Endothelial cell of umbilical vein (primary cell): ENCODE results near the gene TPCN2. TPM values are rescaled to one million over a fixed set of nuclear protein-coding genes. Genes with fewer than 3 reads are reported as not detected.

Experiments used
- BruUV-seq: library from RNA; stranded (reverse); fragments of 400-500 nt; replicated peaks from 2 replicates; lab custom pipeline; 2021; lab: Mats Ljungman, UMichigan
- CTCF ChIA-PET: fragments of 300-600, 350-600 bp; sonication (Branson Sonifier 250); formaldehyde crosslinking; loops from one replicate; lab custom pipeline; 2021; ENCODE audit warnings: antibody characterized with exemption, inconsistent platforms; lab: Charles Lee
- POLR2A ChIA-PET: fragments of 300-600, 350-600 bp; sonication (Branson Sonifier 250); formaldehyde crosslinking; loops from one replicate; lab custom pipeline; 2021; ENCODE audit warnings: antibody characterized with exemption, inconsistent platforms; lab: Charles Lee
- DNase-seq: peaks from one replicate; pipeline ENCODE4 v3.0.0-alpha.2; 2011; ENCODE audit warnings: low read depth, low spot score
- FAIRE-seq: peaks from 2 replicates; lab custom pipeline; 2011; peaks lifted over from hg19 to GRCh38; lab: Jason Lieb, UNC
- H2AFZ ChIP-seq: 2 replicates; pipeline ENCODE4 v1.6.0; 2012; ENCODE audit warnings: low read depth, low read length, control low read depth, inconsistent platforms
- H3K27ac ChIP-seq: 2 replicates; pipeline ENCODE4 v1.5.1; 2011; ENCODE audit warnings: low read depth, mild to moderate bottlenecking, control low read depth, low read length, moderate library complexity; ENCODE audit not compliant: insufficient read depth
- H3K27me3 ChIP-seq, 2 experiments: 2 replicates each; pipeline versions ENCODE4 v1.6.0 to v1.6.1; 2011; ENCODE audit warnings: low read length in 2 of 2, mixed read lengths in 1 of 2; ENCODE audit not compliant: control insufficient read depth in 2 of 2, insufficient read depth in 2 of 2
- H3K36me3 ChIP-seq, 2 experiments: 2 replicates in 1 of 2; 3 replicates in 1 of 2; pipeline ENCODE4 v1.5.1; 2011; ENCODE audit warnings: low read length in 2 of 2, mild to moderate bottlenecking in 1 of 2, moderate library complexity in 1 of 2; ENCODE audit not compliant: control insufficient read depth in 2 of 2, insufficient read depth in 2 of 2; ENCODE audit errors: extremely low read depth in 1 of 2
- H3K4me1 ChIP-seq: 3 replicates; pipeline ENCODE4 v1.5.1; 2011; ENCODE audit warnings: mild to moderate bottlenecking, low read length; ENCODE audit not compliant: control insufficient read depth, insufficient read depth; ENCODE audit errors: extremely low read depth
- H3K4me2 ChIP-seq: 2 replicates; pipeline ENCODE4 v1.6.1; 2011; ENCODE audit warnings: low read length, control low read depth, mixed read lengths; ENCODE audit not compliant: insufficient read depth
- H3K4me3 ChIP-seq, 3 experiments: fragments of 200-600 bp in 1 of 3; sonication (generic), shearing (Covaris generic) in 1 of 3; replicated peaks in 1 of 3; 2 replicates each; pipeline ENCODE4 v1.5.1; 2011 to 2016; ENCODE audit warnings: control low read depth in 3 of 3, low read length in 3 of 3, mild to moderate bottlenecking in 2 of 3, inconsistent platforms in 1 of 3, low read depth in 1 of 3, moderate library complexity in 1 of 3; ENCODE audit not compliant: insufficient read depth in 1 of 3
- H3K79me2 ChIP-seq: 2 replicates; pipeline ENCODE4 v1.6.0; 2012; ENCODE audit warnings: low read length, inconsistent platforms; ENCODE audit not compliant: control insufficient read depth, insufficient read depth
- H3K9ac ChIP-seq: replicated peaks from 2 replicates; pipeline ENCODE3; 2011; ENCODE audit warnings: low read length, control low read depth; ENCODE audit not compliant: insufficient read depth; ENCODE audit errors: extremely low read depth
- H3K9me1 ChIP-seq: replicated peaks from 3 replicates; pipeline ENCODE4 v1.6.0; 2011; ENCODE audit warnings: mild to moderate bottlenecking, low read length; ENCODE audit not compliant: control insufficient read depth, insufficient read depth; ENCODE audit errors: extremely low read depth
- H3K9me3 ChIP-seq: replicated peaks from 2 replicates; pipeline ENCODE4 v1.5.1; 2012; ENCODE audit warnings: low read length, inconsistent platforms; ENCODE audit not compliant: control insufficient read depth, insufficient read depth
- H4K20me1 ChIP-seq: replicated peaks from 2 replicates; pipeline ENCODE3; 2011; ENCODE audit warnings: mild to moderate bottlenecking, low read length; ENCODE audit not compliant: control insufficient read depth, insufficient read depth; ENCODE audit errors: extremely low read depth
- EZH2 ChIP-seq: IDR thresholded peaks from 2 replicates; pipeline ENCODE4 v1.6.1; 2012; ENCODE audit warnings: borderline replicate concordance, low read depth, mild to moderate bottlenecking, moderate library complexity, low read length, inconsistent platforms; ENCODE audit not compliant: severe bottlenecking
- FOS ChIP-seq: IDR thresholded peaks from 2 replicates; pipeline ENCODE4 v1.6.1; 2011; ENCODE audit warnings: mild to moderate bottlenecking, low read length, moderate library complexity, borderline replicate concordance; ENCODE audit not compliant: insufficient read depth
- GATA2 ChIP-seq: IDR thresholded peaks from 2 replicates; pipeline ENCODE4 v1.7.0; 2011; ENCODE audit warnings: low read depth, mild to moderate bottlenecking, moderate library complexity, mixed read lengths, low read length; ENCODE audit not compliant: insufficient read length, insufficient read depth
- JUN ChIP-seq: IDR thresholded peaks from 2 replicates; pipeline ENCODE4 v1.6.1; 2011; ENCODE audit warnings: borderline replicate concordance, low read depth; ENCODE audit not compliant: insufficient read length, insufficient read depth
- MYC ChIP-seq: IDR thresholded peaks from one replicate; pipeline ENCODE4 v1.6.1; 2011; ENCODE audit warnings: mild to moderate bottlenecking, low read depth, low read length
- POLR2A ChIP-seq: IDR thresholded peaks from 2 replicates; pipeline ENCODE4 v1.6.1; 2012; ENCODE audit warnings: low read depth, mild to moderate bottlenecking, control low read depth, low read length
- POLR2AphosphoS5 ChIP-seq: IDR thresholded peaks from 2 replicates; pipeline ENCODE4 v1.6.1; 2012; ENCODE audit warnings: low read depth, mild to moderate bottlenecking, control low read depth, low read length, moderate library complexity; ENCODE audit not compliant: insufficient read depth
- dilution Hi-C: fragments of 300-500 bp; cut with MboI; formaldehyde crosslinking; loops from one replicate; pipeline ENCODE4 v1.15.0; 2019; ENCODE audit warnings: low sequenced_read_pairs; ENCODE audit not compliant: extremely low pct_ligation_motif_present
- intact Hi-C: fragments of 100-400 bp; cut with micrococcal nuclease; formaldehyde crosslinking; loops from one replicate; pipeline ENCODE4 v1.10.0; 2022
- polyA plus RNA-seq, 4 experiments: library from polyadenylated mRNA; depleted of rRNA in 3 of 4; stranded (reverse) in 3 of 4; unstranded in 1 of 4; fragments of >200 nt; gene quantifications; 2 replicates each; pipeline versions ENCODE4 v1.2.1 to v1.2.3, GENCODE V29; 2011 to 2012; ENCODE audit warnings: missing spikeins in 1 of 4
- total RNA-seq: library from RNA; stranded (reverse); gene quantifications from 2 replicates; pipeline ENCODE4 v1.2.3, GENCODE V29; 2021
- TF ChIP-seq, protein P1 (sequence below), 2 donors: IDR thresholded peaks; 1 replicate in 1 of 2; 2 replicates in 1 of 2; pipeline ENCODE4 v1.5.1; 2011; ENCODE audit warnings: low read length in 2 of 2, mild to moderate bottlenecking in 2 of 2, moderate library complexity in 2 of 2, control low read depth in 1 of 2, inconsistent platforms in 1 of 2, low read depth in 1 of 2; ENCODE audit not compliant: insufficient read depth in 1 of 2; ENCODE audit errors: extremely low read depth in 1 of 2
- TF ChIP-seq, protein P2 (sequence below): IDR thresholded peaks from 2 replicates; pipeline ENCODE4 v1.6.1; 2011; ENCODE audit not compliant: insufficient read depth, insufficient read length

TPCN2 gene
- total and polyA plus RNA-seq, 2 donors (not counting 3 experiments of a cell fraction or from before 2014, with no cell fraction given) = 10.3 to 13.4 TPM

DNA sequence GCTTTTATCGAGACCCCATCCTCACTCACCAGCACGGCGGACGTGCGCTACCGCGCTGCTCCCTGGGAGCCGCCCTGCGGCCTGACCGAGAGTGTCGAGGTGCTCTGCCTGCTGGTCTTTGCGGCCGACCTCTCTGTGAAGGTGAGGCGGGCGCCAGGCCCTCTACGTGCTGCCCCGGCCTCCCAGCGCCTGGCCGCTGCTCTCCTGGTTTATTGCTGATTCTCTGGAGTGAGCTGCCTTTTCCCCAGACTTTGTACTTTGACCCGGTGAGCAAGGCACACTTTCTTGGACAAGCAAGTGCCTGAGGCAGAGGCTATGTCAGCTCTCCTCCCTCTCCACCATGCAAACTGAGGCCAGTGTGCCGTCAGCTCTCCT lies 6.5 kb downstream of the TPCN2 start:
- POLR2A ChIA-PET = no interaction called here
- no peak for FAIRE-seq
- CTCF ChIA-PET = no interaction called here

More for the DNA sequence above, 6.5 kb downstream of the TPCN2 start:
- Histone ChIP-seq H3K9me1 (no peaks in the 10 kb centered on the region), H2AFZ (no peak overlapping the region), H3K36me3 (peaks cover 0 to 11% of the 10 kb centered on the region in 2 experiments), H3K4me1 (no peaks in the 10 kb centered on the region), H3K4me2 (no peak overlapping the region), H3K79me2 (peaks cover 13% of the 10 kb centered on the region), H4K20me1 (no peaks in the 10 kb centered on the region), H3K9me3 (no peaks in the 10 kb centered on the region), H3K9ac (no peak overlapping the region), H3K27ac (no peak overlapping the region), H3K4me3 (no peak overlapping the region), H3K27me3 (no peaks in the 10 kb centered on the region)
- no TSS peak for BruUV-seq
- TF ChIP-seq JUN (no peak), GATA2 (no peak), POLR2AphosphoS5 (no peak), EZH2 (no peak), POLR2A (no peak), MYC (no peak), FOS (no peak)
- TF ChIP-seq, protein P1, sequence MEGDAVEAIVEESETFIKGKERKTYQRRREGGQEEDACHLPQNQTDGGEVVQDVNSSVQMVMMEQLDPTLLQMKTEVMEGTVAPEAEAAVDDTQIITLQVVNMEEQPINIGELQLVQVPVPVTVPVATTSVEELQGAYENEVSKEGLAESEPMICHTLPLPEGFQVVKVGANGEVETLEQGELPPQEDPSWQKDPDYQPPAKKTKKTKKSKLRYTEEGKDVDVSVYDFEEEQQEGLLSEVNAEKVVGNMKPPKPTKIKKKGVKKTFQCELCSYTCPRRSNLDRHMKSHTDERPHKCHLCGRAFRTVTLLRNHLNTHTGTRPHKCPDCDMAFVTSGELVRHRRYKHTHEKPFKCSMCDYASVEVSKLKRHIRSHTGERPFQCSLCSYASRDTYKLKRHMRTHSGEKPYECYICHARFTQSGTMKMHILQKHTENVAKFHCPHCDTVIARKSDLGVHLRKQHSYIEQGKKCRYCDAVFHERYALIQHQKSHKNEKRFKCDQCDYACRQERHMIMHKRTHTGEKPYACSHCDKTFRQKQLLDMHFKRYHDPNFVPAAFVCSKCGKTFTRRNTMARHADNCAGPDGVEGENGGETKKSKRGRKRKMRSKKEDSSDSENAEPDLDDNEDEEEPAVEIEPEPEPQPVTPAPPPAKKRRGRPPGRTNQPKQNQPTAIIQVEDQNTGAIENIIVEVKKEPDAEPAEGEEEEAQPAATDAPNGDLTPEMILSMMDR (IDR thresholded peaks at IDR 0.05; ENCODE audit: extremely low read depth in 1 of 2, insufficient read depth in 1 of 2, low read depth in 1 of 2, low read length in 2 of 2) = no peak
- TF ChIP-seq, protein P2, sequence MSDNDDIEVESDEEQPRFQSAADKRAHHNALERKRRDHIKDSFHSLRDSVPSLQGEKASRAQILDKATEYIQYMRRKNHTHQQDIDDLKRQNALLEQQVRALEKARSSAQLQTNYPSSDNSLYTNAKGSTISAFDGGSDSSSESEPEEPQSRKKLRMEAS = no peak
- no peak for DNase-seq
- dilution Hi-C loops = no loop called here
- intact Hi-C loops = no loop called here
